COLO668 (cell line): ENCODE data around the gene VMP1.
A peak's percentile ranks its signal among the peaks of the same experiment; 100 is the strongest.
"Not testable (repeated sequence)": the region's sequence is repeated elsewhere in the genome, so short reads cannot be mapped to it uniquely, and the experiment has no call there.

Experiments used
- DNase-seq: peaks from one replicate; lab custom pipeline; 2025; ENCODE audit not compliant: unreplicated experiment; lab: John Stamatoyannopoulos, UW

The VMP1 gene

DNA sequence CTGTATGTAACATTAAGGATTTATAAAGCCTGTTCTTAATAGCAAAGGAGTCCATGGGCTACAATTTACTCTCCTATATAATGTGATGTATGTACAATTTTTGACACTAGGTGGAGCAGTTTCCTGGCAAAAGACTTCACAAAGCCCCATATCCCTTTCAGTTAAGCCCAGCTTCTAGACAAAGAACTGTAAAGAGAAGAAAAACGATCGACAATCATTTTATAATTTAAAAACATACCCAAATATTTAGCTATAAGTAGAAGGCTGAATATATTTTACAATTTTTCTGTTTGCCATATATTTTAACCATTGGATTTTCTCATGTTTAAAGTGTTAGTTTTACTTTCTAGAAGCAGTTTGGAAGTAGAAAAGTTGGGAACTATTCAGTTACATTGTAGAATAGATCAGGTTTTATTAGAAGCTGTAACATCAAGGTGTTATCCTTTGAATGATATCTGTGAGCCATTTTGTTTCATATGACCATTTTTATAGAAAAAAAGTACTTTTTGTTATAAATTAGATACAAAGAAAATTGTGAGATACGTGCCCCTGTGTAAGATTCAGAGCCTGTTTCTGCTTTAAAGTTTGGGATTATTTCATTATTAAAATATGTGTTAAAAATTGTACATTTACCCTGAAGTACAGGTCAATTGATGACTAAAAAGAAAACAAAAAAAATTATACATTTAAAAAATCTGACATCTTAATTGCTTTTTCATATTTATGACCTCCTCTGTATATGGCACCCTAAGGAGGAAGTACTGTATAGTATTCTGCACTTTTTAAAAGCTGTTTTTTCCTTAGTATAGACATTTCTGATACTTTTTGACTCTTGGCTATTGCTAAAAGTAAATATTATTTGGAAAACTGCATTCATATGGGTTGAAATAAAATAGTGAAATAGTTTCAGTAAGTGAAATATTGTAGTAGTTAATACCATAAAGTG is 46.3 kb downstream of the VMP1 start:
- peak; percentile 8 for DNase-seq

- DNase-seq, result no peak
Measured at GRCh38 chr17:59754552-59754951, 47.1 kb downstream of the VMP1 start.

DNA sequence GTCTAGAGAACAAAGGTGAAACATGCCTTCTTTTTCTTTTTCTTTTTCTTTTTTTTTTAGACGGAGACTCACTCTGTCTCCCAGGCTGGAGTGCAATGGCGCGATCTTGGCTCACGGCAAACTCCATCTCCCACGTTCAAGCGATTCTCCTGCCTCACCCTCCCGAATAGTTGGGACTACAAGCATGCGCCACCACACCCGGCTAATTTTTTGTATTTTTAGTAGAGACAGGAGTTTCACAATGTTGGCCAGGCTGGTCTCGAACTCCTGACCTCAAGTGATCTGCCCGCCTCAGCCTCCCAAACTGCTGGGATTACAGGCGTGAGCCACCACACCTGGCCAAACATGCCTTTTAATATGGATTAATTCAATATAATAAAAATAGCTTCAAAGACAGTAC is 47.6 kb downstream of the VMP1 start:
- not testable (repeated sequence) for DNase-seq

GRCh38 chr17:59756236-59756818 is 48.9 kb downstream of the VMP1 start:
- no peak for DNase-seq

DNA sequence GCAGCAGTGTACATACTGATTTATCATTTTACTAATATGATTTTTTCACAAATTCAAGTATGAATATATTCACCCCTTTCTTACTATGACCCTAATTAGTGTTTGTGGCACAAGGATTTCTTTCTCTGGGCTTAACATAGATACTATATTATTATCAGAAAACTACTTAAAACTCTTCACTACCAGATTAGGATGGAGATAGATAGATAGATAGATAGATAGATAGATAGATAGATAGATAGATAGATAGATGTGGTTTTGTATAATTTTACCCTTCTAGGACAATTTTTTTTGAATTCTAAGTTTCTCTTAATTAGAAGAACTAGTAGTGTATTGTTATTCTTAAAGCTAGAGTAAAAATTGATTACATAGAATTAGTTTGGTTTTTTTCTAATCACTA is 49.6 kb downstream of the VMP1 start:
- DNase-seq, result no peak

DNA sequence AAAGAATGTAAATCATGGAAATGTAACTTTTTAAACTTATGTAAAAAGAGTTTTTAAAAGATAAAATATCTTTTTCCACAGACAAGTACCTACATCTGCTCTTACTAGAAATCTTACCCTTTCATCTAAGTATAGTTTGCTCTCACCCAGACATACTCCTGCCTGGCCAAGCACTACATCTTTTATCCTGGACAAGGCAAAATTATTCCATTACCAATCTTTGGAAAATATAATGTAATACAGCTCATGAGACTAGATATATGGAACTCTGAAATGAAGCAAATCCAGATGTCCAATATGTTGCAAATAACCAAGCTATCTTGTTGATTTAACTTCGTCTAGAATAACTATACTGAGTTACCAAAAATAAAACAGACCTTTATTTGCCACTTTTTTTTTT is 50.0 kb downstream of the VMP1 start:
- DNase-seq, result no peak

DNA sequence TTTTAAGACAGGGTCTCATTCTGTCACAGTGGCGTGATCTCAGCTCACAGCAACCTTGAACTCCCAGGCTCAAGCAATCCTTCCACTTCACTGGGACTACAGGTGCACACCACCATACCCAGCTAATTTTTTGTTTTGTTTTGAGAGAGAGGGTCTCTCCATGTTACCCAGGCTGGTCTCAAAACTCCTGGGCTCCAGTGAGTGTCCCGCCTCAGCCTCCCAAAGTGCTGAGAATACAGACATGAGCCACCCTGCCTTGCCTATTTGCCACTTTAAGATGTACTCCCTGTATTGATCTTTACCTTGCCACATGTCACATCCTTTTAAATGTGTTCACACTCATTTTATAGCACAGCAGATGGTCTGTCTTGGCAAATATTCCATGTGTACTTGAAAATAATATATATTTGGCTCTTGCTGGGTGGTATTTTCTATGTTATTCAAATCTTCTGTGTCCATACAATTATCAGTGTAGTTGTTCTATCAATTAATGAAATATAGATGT is 50.5 kb downstream of the VMP1 start:
- no peak for DNase-seq

GRCh38 chr17:59758998-59759651 is 51.7 kb downstream of the VMP1 start:
- not testable (repeated sequence) for DNase-seq

- DNase-seq, result no peak
Measured at GRCh38 chr17:59760160-59760559, 52.7 kb downstream of the VMP1 start.

- DNase-seq, result no peak
Measured at GRCh38 chr17:59761385-59762048, 54.1 kb downstream of the VMP1 start.

DNA sequence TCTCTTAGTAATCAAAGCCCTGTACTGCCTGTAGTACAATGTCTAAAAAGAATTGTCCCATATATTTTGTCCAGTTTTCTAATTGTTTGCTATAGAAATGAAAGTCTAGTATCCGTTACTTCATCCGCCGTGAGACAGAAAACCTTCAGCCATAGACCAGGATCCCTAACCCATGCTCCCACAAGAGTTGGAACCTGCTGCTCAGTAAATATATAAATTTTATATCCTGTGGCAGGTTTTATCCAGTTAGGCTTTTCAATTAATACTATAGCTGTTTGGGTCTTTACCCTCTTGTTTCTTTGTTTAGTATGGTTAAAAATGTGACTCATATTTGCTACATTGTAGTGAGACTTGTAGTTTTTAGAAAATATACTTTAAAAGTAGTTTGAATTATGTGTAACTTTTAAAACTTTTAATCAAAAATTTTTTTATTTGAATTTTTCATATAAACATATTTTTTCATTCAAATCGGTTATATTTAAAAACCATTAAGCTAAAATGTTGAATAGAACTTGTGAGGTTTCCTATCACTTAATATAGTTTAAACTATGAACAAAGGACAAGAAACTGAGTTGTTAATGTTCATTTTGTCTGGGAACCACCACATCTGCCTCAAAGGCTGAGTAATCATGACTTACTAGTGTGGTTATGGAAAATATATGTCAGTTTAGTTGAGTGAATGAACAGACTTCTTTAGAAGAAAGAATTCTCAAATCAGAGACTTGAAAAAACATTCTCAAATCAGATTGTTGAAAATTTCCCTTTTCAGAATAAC is 54.8 kb downstream of the VMP1 start:
- no peak for DNase-seq

- DNase-seq, result no peak
Measured at GRCh38 chr17:59762824-59763374, 55.4 kb downstream of the VMP1 start.

DNA sequence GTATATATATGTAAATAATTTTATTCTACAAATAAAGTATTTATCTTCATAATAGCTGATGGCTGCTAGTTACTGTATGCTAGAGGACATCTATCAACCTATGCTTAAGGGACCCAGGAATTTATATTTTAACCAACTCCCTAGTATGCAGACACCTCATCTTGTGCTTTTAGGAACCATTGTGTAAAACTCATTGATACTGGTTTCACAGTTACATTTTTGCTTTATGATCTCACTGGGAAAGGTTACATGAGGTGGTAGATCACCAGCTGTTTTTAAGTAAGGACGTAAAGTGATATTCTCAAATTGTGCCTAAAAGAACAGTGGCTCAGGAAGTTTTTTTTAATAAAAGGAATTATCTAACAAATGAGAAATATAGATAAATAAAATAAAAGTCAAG is 56.4 kb downstream of the VMP1 start:
- DNase-seq, result no peak

- DNase-seq, result no peak
Measured at GRCh38 chr17:59764292-59764741, 56.9 kb downstream of the VMP1 start.

DNA sequence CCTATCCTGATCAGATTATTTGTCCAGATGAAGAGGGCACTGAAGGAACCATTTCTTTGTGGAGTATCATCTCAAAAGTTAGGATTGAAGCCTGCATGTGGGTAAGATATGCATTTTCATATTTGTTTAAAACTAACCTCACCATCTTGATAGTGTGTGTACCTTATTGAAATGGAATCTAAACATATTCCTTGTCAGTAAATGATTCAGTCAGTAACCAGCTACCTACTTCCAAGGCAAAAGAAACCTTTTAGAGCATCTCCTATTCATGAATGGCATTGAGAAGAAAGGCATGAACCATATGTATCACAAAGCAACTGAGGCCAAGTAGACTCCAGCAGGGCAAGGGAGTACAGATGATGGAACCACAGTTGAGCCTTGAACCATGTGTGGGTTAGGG is 57.6 kb downstream of the VMP1 start:
- no peak for DNase-seq

GRCh38 chr17:59766491-59766890 is 59.0 kb downstream of the VMP1 start:
- DNase-seq, result no peak

- DNase-seq, result no peak
Measured at GRCh38 chr17:59767176-59767575, 59.7 kb downstream of the VMP1 start.

- DNase-seq, result no peak
Measured at GRCh38 chr17:59769887-59770286, 62.4 kb downstream of the VMP1 start.

DNA sequence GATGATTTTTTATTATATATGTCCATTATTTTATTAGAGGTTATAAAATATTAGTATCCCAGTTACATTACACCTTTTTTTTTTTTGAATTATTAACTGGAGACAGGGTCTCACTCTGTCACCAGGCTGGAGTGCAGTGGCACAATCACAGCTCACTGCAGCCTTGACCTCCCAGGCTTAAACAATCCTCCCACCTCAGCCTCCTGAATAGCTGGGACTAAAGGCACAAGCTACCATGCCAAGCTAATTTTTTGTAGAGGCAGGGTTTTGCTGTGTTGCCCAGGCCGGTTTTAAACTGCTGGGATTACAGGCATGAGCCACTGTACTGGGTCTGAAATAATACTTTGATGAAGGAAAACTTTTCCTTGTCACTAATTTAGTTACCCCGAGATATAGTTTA is 63.6 kb downstream of the VMP1 start:
- DNase-seq, result no peak

DNA sequence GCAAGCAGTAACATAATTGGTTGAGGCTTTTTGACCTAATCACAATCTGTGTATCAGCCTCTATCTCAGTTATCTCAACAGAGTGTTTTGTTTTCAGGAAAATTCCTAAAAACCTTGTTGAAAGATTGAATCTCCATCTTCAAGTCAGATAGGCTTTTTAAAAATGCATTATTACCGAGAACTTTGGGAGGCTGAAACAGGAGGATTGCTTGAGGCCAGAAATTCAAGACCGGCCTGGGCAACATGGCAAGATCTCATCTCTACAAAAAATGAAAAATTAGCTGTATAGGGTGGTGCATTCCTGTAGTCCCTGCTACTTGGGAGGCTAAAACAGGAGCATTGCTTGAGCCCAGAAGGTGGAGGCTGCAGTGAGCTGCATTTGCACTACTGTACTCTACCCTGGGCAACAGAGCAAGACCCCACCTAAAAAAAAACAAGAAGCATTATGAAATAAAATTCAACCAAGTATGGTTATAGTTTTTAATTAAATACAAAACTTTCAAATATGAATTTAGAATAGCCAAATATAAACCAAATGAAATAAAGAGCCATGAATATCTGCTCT is 68.4 kb downstream of the VMP1 start:
- DNase-seq, result no peak
